ENCODE results near the gene MYBL2.
"Not testable (repeated sequence)": the region's sequence is repeated elsewhere in the genome, so short reads cannot be mapped to it uniquely, and the experiment has no call there.

DNA sequence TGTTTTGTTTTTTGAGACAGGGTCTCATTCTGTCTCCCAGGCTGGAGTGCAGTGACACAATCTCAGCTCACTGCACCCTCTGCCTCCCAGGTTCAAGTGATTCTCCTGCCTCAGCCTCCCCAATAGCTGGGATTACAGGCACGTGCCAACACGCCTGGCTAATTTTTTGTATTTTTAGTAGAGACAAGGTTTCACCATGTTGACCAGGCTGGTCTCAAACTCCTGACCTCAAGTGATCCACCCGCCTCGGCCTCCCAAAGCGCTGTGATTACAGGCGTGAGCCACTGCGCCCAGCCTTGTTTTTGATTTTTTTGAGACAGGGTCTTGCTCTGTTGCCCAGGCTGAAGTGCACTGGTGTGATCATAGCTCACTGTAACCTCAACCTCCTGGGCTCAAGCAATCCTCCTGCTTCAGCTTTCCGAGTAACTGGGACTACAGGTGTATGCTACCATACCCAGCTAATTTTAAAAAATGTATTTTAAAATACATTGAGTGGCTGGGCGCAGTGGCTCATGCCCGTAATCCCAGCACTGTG, 15.2 kb upstream of the MYBL2 start:
- TF ChIP-seq, protein P1, sequence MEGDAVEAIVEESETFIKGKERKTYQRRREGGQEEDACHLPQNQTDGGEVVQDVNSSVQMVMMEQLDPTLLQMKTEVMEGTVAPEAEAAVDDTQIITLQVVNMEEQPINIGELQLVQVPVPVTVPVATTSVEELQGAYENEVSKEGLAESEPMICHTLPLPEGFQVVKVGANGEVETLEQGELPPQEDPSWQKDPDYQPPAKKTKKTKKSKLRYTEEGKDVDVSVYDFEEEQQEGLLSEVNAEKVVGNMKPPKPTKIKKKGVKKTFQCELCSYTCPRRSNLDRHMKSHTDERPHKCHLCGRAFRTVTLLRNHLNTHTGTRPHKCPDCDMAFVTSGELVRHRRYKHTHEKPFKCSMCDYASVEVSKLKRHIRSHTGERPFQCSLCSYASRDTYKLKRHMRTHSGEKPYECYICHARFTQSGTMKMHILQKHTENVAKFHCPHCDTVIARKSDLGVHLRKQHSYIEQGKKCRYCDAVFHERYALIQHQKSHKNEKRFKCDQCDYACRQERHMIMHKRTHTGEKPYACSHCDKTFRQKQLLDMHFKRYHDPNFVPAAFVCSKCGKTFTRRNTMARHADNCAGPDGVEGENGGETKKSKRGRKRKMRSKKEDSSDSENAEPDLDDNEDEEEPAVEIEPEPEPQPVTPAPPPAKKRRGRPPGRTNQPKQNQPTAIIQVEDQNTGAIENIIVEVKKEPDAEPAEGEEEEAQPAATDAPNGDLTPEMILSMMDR (IDR thresholded peaks at IDR 0.05) = not testable (repeated sequence)
- TF ChIP-seq ZFX (IDR thresholded peaks at IDR 0.05; ENCODE audit: borderline replicate concordance) = not testable (repeated sequence)

Data from 22Rv1 (cell line).